OCI-LY1 (cell line): ENCODE results near the gene VSIR.
A peak's percentile ranks its signal among the peaks of the same experiment; 100 is the strongest.

ENCODE experiments used
- H2AFZ ChIP-seq: fragments of 200-600 bp; sonication (generic), shearing (Covaris generic); 2 replicates; pipeline ENCODE4 v1.6.0; 2014; ENCODE audit warnings: antibody characterized with exemption, mild to moderate bottlenecking, low read length
- H3F3A ChIP-seq: fragments of 200-600 bp; sonication (generic), shearing (Covaris generic); 2 replicates; pipeline ENCODE4 v1.6.0; 2014; ENCODE audit warnings: mild to moderate bottlenecking, antibody characterized with exemption, low read length, moderate library complexity; ENCODE audit not compliant: insufficient read depth
- H3K27ac ChIP-seq: fragments of 200-600 bp; sonication (generic); 2 replicates; pipeline ENCODE4 v1.5.1; 2014; ENCODE audit warnings: low read length, mixed run types, mild to moderate bottlenecking, low read depth; ENCODE audit not compliant: poor library complexity, severe bottlenecking
- H3K27me3 ChIP-seq: fragments of 200-600 bp; sonication (generic); 2 replicates; pipeline ENCODE4 v1.6.0; 2014; ENCODE audit warnings: antibody characterized with exemption, mild to moderate bottlenecking, low read length, moderate library complexity; ENCODE audit not compliant: insufficient read depth
- H3K36me3 ChIP-seq: fragments of 200-600 bp; sonication (generic); 2 replicates; pipeline ENCODE4 v1.6.1; 2014; ENCODE audit warnings: mild to moderate bottlenecking, antibody characterized with exemption, low read length, moderate library complexity, mixed read lengths; ENCODE audit not compliant: insufficient read depth
- H3K4me1 ChIP-seq: fragments of 200-600 bp; sonication (generic); 2 replicates; pipeline ENCODE4 v1.5.1; 2014; ENCODE audit warnings: mild to moderate bottlenecking, low read length, moderate library complexity; ENCODE audit not compliant: insufficient read depth, severe bottlenecking
- H3K4me2 ChIP-seq: fragments of 200-600 bp; sonication (generic), shearing (Covaris generic); 2 replicates; pipeline ENCODE4 v1.6.1; 2014; ENCODE audit warnings: low read length
- H3K4me3 ChIP-seq: fragments of 200-600 bp; sonication (generic); 2 replicates; pipeline ENCODE4 v1.5.1; 2014; ENCODE audit warnings: low read length, low read depth, mild to moderate bottlenecking, mixed read lengths; ENCODE audit not compliant: poor library complexity, severe bottlenecking
- H3K79me2 ChIP-seq: fragments of 200-600 bp; shearing (Covaris generic); 2 replicates; pipeline ENCODE4 v1.6.1; 2016; ENCODE audit warnings: mixed run types, low read length, mixed read lengths; ENCODE audit not compliant: insufficient read depth
- H3K9ac ChIP-seq: fragments of 200-600 bp; sonication (generic), shearing (Covaris generic); 2 replicates; pipeline ENCODE4 v1.6.1; 2014; ENCODE audit warnings: mild to moderate bottlenecking, low read length, mixed read lengths
- H3K9me2 ChIP-seq: fragments of 200-600 bp; sonication (generic), shearing (Covaris generic); 2 replicates; pipeline ENCODE4 v1.6.1; 2014; ENCODE audit warnings: low read depth, mild to moderate bottlenecking, low read length, mixed read lengths
- H3K9me3 ChIP-seq: fragments of 200-600 bp; shearing (Covaris generic); 2 replicates; pipeline ENCODE4 v1.6.1; 2014; ENCODE audit warnings: low read length, mixed read lengths
- H4K20me1 ChIP-seq: fragments of 200-600 bp; sonication (generic), shearing (Covaris generic); 2 replicates; pipeline ENCODE4 v1.6.0; 2016; ENCODE audit warnings: mild to moderate bottlenecking, low read length; ENCODE audit not compliant: insufficient read depth
- CTCF ChIP-seq: fragments of 200-600 bp; sonication (generic), shearing (Covaris generic); IDR thresholded peaks from 2 replicates; pipeline ENCODE4 v1.5.1; 2017; ENCODE audit warnings: mild to moderate bottlenecking, antibody characterized with exemption, low read length, moderate library complexity, mixed read lengths
- EZH2 ChIP-seq: fragments of 200-600 bp; sonication (generic), shearing (Covaris generic); IDR thresholded peaks from 2 replicates; pipeline ENCODE4 v1.8.0; 2017; ENCODE audit warnings: borderline replicate concordance, mixed run types, mild to moderate bottlenecking, antibody characterized with exemption, low read length, moderate library complexity, mixed read lengths

Gene VSIR

DNA sequence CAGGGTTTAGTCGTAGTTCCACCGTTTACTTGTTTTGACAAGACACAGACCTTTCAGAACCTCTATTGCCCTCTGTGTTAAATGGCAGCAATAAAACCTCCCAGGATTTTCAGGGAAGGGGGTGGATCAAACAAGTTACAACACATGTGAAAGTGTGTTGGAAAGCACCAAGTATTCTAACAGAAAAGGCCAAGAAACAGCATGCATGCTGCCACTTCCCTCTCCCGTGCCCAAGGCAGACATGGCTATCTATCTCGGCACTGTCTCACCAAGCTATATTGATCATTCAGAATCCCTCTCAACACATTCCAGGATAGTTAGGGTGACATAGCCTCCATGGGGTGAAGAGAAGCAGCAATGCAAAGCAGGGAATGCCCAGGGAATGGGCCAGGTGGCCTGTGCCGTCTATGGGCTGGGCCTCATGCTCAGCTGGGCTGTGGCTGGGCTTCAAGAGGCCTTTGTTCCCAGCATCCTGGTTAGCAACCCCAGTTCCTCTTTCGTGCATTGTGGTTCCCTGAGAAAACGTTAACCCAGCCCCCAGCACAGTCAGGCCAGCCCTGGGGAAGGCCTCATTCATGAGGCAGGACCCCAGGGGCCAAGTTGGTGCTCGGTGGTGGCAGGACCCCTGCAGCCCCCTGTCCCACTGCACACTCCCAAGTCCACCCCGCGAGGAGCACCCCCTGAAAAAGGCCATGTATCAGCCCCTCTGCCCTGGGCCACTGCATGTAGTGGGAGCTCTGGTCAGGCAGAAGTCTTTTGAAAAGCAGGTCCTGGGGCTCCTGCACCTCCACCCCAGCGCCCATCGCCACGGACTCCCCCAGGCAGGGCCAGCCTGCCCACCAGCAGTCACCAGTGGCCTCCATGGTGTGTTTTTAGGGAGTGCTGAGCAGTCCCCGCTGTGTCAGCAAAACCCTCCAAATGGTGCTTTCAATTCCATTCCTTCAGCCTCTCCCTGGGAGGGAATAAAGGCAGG, 25.5 kb downstream of the VSIR start:
- Histone ChIP-seq H3F3A (no peaks in the 10 kb centered on the region), H3K4me1 (peaks cover 6% of the 10 kb centered on the region), H3K4me2 (no peak overlapping the region; the same call in 1 of the 2 replicates), H3K27ac (no peak overlapping the region), H3K9ac (no peak overlapping the region), H3K27me3 (peaks cover 8% of the 10 kb centered on the region; the same call in 1 of the 2 replicates), H3K9me3 (no peaks in the 10 kb centered on the region), H3K79me2 (no peaks in the 10 kb centered on the region), H4K20me1 (no peaks in the 10 kb centered on the region), H3K4me3 (no peak overlapping the region), H3K36me3 (no peaks in the 10 kb centered on the region), H3K9me2 (no peaks in the 10 kb centered on the region), H2AFZ (no peak overlapping the region)
- TF ChIP-seq EZH2 (no peak), CTCF (no peak)

DNA sequence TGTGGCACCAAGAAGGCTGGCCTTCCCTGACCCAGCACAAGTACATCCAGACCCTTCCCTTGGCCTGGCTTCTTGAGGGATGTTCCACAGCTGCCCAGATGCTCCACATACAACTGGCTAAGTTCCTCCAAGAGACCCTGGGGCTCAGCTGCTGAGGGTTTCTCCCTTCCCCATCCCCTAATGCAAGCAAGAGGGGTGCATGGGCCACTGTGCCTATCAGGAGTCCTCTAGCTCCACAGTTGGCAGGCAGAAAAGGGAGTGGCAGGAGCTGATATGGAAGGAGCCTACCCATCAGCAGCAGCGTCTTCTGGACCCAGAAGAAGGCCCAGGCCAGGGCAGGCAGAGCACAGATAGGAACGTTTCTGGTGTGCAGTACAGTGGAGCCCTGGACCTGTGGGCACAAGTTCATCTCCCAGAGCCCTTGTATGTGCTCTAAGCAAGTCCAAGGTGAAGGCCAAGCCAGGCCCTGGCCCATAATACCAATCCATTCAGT, 26.2 kb downstream of the VSIR start:
- no peaks in the 10 kb centered on the region for H3K79me2 ChIP-seq
- no peaks in the 10 kb centered on the region for H3K36me3 ChIP-seq
- H3K27me3 ChIP-seq, result peaks cover 8% of the 10 kb centered on the region; the same call in 1 of the 2 replicates
- H3K4me3 ChIP-seq, result no peak overlapping the region
- no peak overlapping the region for H3K27ac ChIP-seq
- no peaks in the 10 kb centered on the region for H4K20me1 ChIP-seq
- H3K9me2 ChIP-seq, result no peaks in the 10 kb centered on the region
- TF ChIP-seq CTCF (no peak), EZH2 (no peak)
- H3K4me2 ChIP-seq, result no peak overlapping the region
- no peaks in the 10 kb centered on the region for H3K9me3 ChIP-seq
- H3K9ac ChIP-seq, result no peak overlapping the region
- no peaks in the 10 kb centered on the region for H3F3A ChIP-seq
- peaks cover 6% of the 10 kb centered on the region for H3K4me1 ChIP-seq
- no peak overlapping the region for H2AFZ ChIP-seq

DNA sequence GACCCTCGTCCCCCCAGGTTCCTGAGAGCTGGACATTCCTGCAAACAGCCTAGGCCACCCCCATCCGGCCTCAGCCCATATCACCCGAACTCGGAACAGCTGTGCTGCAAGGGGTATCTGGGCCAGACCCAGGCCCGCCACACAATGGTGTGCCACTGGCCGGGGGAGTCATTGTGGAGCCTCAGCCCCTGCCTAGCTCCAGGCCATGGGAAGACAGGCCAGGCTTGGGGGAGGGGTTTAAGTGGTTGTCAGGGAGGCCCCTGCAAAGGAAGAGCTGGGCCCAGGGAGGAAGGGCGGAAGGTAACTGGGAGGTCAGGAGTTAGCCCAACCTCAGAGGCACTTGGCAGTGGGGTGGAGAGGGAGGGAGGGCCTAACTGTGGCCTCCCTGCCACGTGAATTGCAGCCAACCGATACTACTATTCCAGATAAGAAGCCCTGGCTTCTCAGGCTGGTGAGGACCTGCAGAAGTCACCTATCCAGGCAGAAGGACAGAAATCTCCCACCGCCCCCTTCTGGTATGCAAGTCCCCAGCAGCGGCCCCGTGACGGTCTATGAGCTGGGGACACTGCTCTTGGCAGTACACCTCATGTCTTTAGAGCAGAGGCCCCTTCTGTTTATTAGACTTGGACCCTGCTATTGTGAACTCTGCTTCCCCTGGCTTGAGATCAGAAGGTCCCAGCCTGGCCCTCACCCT, 26.8 kb downstream of the VSIR start:
- Histone ChIP-seq H3F3A (no peaks in the 10 kb centered on the region), H3K9me2 (no peaks in the 10 kb centered on the region), H3K27me3 (peaks cover 8% of the 10 kb centered on the region; the same call in 1 of the 2 replicates), H3K4me2 (no peak overlapping the region), H3K36me3 (no peaks in the 10 kb centered on the region), H3K4me3 (no peak overlapping the region), H3K79me2 (no peaks in the 10 kb centered on the region), H3K27ac (no peak overlapping the region), H2AFZ (no peak overlapping the region), H3K4me1 (peaks cover 6% of the 10 kb centered on the region), H3K9me3 (no peaks in the 10 kb centered on the region), H4K20me1 (no peaks in the 10 kb centered on the region), H3K9ac (no peak overlapping the region)
- no peak for TF ChIP-seq EZH2
- TF ChIP-seq CTCF, result peak; percentile 37; the same call in 1 of the 2 replicates
